ENCODE measurements around the gene NBEAL2. TPM values are rescaled to one million over a fixed set of nuclear protein-coding genes. Genes with fewer than 3 reads are reported as not detected.
A peak's percentile ranks its signal among the peaks of the same experiment; 100 is the strongest.

Gene NBEAL2
- total RNA-seq, 1 experiment from 2014 or later, result 50.7 TPM

- ATAC-seq, result peak; percentile 6
- peak; percentile 69 for DNase-seq
- peaks cover 30% of the 10 kb centered on the region; the same call in 1 of the 2 replicates for H3K36me3 ChIP-seq (ENCODE audit: low read depth, low read length)
- intact Hi-C loops (cut with micrococcal nuclease), result no loop called here
- CTCF ChIA-PET, result interaction anchor here (0.9 kb wide), 1 partner anchor 21 kb away, joined by 3 read pairs; no protein-coding TSS in a partner anchor
- H2AFZ ChIP-seq (ENCODE audit: low read length), result no peak overlapping the region
- 0 out of 2 replicates have a peak, but pooled peaks cover 17% of the 10 kb centered on the region for H4K20me1 ChIP-seq (ENCODE audit: low read length)
- no peaks in the 10 kb centered on the region for H3K9me3 ChIP-seq (ENCODE audit: low read length)
- H3K27ac ChIP-seq (ENCODE audit: low read length), result peak overlapping the region; percentile 51
- H3K4me1 ChIP-seq (ENCODE audit: insufficient read depth, low read length), result peaks cover 58% of the 10 kb centered on the region
- BruUV-seq (replicated peaks), result no TSS peak
- no peak for TF ChIP-seq EZH2phosphoT487 (IDR thresholded peaks at IDR 0.05; ENCODE audit: borderline replicate concordance, low read length)
- TF ChIP-seq EZH2 (IDR thresholded peaks at IDR 0.05; ENCODE audit: low read length, unreplicated experiment), result no peak
- TF ChIP-seq CTCF (conservative IDR thresholded peaks at IDR 0.05; ENCODE audit: low read depth, low read length), result no peak
- no peak overlapping the region for H3K9ac ChIP-seq (ENCODE audit: low read length)
- H3K27me3 ChIP-seq (ENCODE audit: low read length), result no peaks in the 10 kb centered on the region
- H3F3A ChIP-seq (ENCODE audit: low read length, unreplicated experiment), result peaks cover 9% of the 10 kb centered on the region
- POLR2A ChIA-PET (ENCODE audit: unreplicated experiment), result no interaction called here
- H3K4me3 ChIP-seq (ENCODE audit: low read length), result no peak overlapping the region
- no peaks in the 10 kb centered on the region for H3K9me2 ChIP-seq (replicated peaks; ENCODE audit: low read length)
- peak overlapping the region; percentile 40; the same call in 1 of the 2 replicates for H3K4me2 ChIP-seq (ENCODE audit: low read length)
- peaks cover 85% of the 10 kb centered on the region for H3K79me2 ChIP-seq (ENCODE audit: low read length)
These were observed 48.5 kb upstream of the NBEAL2 start for GRCh38 chr3:46930945-46931403.

GRCh38 chr3:46931631-46932331, 47.7 kb upstream of the NBEAL2 start:
- TF ChIP-seq CTCF (conservative IDR thresholded peaks at IDR 0.05; ENCODE audit: low read depth, low read length), result no peak
- no peak for TF ChIP-seq EZH2 (IDR thresholded peaks at IDR 0.05; ENCODE audit: low read length, unreplicated experiment)
- peaks cover 67% of the 10 kb centered on the region for H3K4me1 ChIP-seq (ENCODE audit: insufficient read depth, low read length)
- peak overlapping the region; percentile 40 for H3K4me2 ChIP-seq (ENCODE audit: low read length)
- H4K20me1 ChIP-seq (ENCODE audit: low read length), result 0 out of 2 replicates have a peak, but pooled peaks cover 17% of the 10 kb centered on the region
- H3K4me3 ChIP-seq (ENCODE audit: low read length), result no peak overlapping the region
- peaks cover 31% of the 10 kb centered on the region for H3K36me3 ChIP-seq (ENCODE audit: low read depth, low read length)
- intact Hi-C loops (cut with micrococcal nuclease), result no loop called here
- H3K9ac ChIP-seq (ENCODE audit: low read length), result no peak overlapping the region
- H3K9me3 ChIP-seq (ENCODE audit: low read length), result no peaks in the 10 kb centered on the region
- ChIA-PET POLR2A (ENCODE audit: unreplicated experiment) (no interaction called here), CTCF (interaction anchor here (0.9 kb wide), 1 partner anchor 22 kb away, joined by 3 read pairs; no protein-coding TSS in a partner anchor)
- peaks cover 92% of the 10 kb centered on the region for H3K79me2 ChIP-seq (ENCODE audit: low read length)
- BruUV-seq (replicated peaks), result no TSS peak
- peaks cover 10% of the 10 kb centered on the region for H3F3A ChIP-seq (ENCODE audit: low read length, unreplicated experiment)
- H3K9me2 ChIP-seq (replicated peaks; ENCODE audit: low read length), result no peaks in the 10 kb centered on the region
- ATAC-seq (peak; percentile 59), DNase-seq (peak; percentile 79)
- H3K27me3 ChIP-seq (ENCODE audit: low read length), result no peaks in the 10 kb centered on the region
- no peak overlapping the region for H2AFZ ChIP-seq (ENCODE audit: low read length)
- H3K27ac ChIP-seq (ENCODE audit: low read length), result peak overlapping the region; percentile 51

Data from PC-3 (cell line).